GM12892 (cell line): ENCODE measurements around the gene KITLG.
"Not testable (repeated sequence)": the region's sequence is repeated elsewhere in the genome, so short reads cannot be mapped to it uniquely, and the experiment has no call there.

ENCODE experiments used
- DNase-seq: peaks from one replicate; pipeline ENCODE4 v3.0.0; 2011; ENCODE audit not compliant: insufficient read length
- FAIRE-seq: peaks from 2 replicates; lab custom pipeline; 2011; peaks lifted over from hg19 to GRCh38; lab: Jason Lieb, UNC
- POLR2A ChIP-seq: IDR thresholded peaks from 2 replicates; pipeline ENCODE4 v1.6.1; 2011; ENCODE audit warnings: low read depth, low read length, control low read depth
- POLR2AphosphoS5 ChIP-seq: IDR thresholded peaks from 2 replicates; pipeline ENCODE4 v1.6.1; 2011; ENCODE audit warnings: low read depth, low read length, control low read depth
- TAF1 ChIP-seq: IDR thresholded peaks from 2 replicates; pipeline ENCODE4 v1.6.1; 2011; ENCODE audit warnings: low read depth, mild to moderate bottlenecking, control low read depth, low read length, borderline replicate concordance

KITLG gene

DNA sequence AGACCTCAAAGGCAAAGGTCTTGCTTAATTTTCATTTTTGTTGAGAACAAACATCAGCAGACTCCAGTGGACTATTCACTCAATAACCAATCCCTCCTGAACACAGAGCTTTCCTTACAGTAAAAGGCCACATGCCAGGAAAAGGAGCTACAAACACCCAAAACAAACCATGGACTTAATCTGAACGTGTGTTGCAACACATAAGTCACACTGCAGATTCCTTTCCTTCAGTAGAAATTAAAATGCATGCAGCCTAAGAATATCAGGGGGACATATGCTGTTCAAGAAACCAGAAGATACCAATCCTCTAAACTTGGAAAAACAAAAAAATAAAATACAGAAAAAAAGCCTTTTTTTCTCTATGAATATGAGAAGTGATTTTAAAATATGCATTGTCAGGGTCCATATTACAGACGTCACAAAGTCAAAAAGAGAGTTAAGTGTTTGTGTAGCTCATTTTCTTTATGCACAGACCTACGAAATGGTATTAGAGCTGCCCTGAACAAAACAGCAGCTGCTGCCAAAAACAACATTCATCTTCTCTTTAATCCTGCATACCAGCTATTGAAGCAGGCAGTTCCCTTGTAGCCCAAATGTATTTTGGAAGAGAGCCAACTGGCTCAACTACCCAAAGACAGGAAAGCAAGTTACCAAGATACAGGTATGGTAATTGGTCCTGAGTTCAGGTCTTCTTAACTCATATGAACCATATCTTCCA lies 26.2 kb downstream of the KITLG start:
- TF ChIP-seq POLR2A (no peak), TAF1 (no peak), POLR2AphosphoS5 (no peak)
- no peak for DNase-seq
- FAIRE-seq, result no peak

DNA sequence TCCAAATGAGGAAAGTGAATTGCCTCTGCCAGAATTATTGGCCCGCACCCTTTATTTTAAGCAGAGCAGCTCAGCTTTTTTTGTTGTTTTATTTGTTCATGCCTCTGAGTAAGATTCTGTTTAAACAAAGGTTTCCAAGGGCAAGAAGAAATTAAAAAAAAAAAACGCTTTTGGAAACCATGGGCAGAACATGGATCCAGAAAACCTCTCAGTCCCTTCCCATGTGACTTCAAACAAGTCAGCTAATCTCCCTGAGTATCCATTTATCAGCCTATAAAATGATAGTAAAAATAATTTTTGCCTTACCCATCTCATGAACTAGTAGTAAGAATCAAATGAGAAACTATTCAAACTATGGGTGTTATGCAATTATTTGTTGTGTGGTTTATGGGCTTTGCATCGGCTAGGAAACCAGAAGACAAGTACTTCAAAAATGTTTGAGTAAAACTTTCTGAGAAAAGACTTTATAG lies 27.6 kb downstream of the KITLG start:
- FAIRE-seq, result no peak
- no peak for DNase-seq
- no peak for TF ChIP-seq POLR2AphosphoS5
- no peak for TF ChIP-seq POLR2A
- TF ChIP-seq TAF1, result no peak

DNA sequence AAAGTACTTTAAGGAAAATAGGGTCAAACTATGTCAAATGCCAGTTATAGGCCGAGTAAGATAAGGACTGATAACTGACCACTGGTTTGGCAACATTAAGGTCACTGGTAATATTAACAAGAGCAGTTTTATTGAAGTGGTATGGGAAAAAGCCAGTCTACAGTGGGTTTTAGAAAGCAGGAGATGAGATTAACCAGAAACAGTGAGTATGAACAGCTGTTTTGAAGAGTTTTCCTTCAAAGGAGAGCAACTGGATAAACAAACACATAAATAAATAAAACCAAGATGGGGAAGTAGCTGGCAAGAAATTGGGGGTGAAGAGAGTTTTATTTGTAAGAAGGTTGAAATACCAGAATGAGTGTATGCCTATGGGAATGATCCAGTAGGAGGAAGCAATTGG lies 30.3 kb downstream of the KITLG start:
- no peak for TF ChIP-seq POLR2A
- no peak for TF ChIP-seq TAF1
- no peak for TF ChIP-seq POLR2AphosphoS5
- FAIRE-seq (no peak), DNase-seq (no peak)

DNA sequence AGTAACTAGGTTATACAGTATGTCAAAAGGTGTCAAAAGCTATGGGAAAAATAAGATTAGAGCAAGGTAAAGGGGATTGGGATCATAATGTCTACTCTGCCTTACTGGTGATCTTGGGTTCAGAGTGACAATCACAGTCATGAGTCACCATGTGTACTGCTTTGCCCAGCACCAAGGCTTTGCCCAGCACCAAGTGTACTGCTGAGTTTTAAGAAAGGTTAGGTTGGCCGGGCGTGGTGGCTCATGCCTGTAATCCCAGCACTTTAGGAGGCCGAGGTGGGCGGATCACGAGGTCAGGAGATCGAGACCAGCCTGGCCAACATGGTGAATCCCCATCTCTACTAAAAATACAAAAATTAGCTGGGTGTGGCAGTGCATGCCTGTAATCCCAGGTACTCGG lies 32.3 kb downstream of the KITLG start:
- FAIRE-seq, DNase-seq: not testable (repeated sequence)

DNA sequence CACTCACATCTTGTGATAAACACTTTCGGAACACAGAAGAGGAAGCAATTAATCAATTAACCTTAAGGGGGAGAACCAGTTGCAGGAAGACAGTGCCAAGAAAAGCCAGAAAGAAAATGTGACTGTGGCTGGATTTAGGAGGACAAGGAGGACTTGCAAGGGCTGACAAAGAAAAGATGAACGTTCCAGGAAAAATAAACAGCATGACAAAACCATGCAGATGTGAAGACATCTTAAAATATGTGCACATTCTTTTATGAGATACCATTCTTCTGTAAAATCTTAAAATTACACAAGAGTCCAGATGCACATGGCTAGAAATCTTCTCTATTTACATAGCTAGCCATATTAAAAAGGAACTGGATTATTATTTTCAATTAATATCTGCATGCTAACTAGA lies 33.4 kb downstream of the KITLG start:
- TF ChIP-seq POLR2AphosphoS5 (no peak), TAF1 (no peak), POLR2A (no peak)
- DNase-seq, result no peak
- FAIRE-seq, result no peak

DNA sequence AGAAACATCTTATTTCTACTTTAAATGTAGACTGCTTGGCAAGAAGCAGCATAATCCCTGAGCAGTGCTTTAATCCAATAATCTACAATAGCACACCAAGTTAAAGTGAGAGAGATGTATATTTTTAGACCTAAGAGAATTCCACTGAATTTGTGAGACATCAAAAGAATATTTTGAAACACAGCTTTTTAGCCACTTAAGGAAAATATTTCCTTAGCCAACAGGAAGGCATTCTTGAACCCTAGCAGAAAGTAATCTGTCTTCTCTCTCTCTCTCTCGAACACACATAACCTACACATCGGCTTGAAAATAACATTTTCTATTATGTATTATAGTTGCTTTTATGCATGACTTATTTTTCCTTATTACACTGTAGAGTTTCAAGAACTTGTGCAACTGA lies 34.0 kb downstream of the KITLG start:
- TF ChIP-seq POLR2A, result no peak
- no peak for TF ChIP-seq TAF1
- TF ChIP-seq POLR2AphosphoS5, result no peak
- DNase-seq (no peak), FAIRE-seq (no peak)

DNA sequence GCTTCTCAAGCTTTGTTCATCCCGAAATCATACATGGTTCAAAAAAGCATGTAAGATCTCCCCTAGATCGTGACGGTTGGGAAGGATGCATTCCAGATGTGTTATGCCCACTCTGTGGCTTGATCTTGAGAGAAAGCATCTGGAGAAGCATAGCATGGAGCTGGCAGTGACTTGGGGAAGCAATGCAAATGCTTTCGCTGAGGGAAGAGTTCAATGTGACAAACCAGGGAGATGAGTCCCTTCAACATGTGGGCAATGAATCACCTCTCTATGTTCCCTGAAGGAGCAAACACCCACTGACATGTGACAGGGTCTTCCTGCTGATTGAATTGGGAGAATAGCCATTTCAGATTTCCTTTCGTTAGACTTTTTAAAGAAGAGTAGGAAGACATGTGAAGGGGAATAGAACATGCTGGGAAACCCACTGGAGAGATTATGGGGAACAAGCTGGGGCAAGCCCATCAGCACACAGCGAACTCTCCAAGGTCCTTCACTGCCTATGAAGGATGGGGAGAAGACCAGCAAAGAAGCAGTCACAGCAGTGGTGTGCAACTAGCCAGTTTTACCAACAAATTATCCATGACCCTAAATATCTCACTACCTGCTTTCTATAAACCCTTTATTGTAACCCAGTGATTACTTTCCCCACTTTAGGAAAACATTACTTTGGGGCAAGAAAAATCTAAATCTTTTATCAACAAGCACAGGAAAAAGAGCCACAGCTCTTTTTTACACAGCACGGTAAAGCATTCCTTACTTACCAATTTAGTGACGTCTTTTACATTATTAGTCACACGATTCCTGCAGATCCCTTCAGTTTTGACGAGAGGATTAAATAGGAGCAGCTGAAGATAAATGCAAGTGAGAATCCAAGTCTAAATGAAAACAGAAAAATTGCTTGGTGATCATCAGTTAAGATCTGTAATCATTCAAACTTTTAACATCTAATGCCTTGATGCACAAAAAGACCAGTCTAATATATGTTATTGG lies 35.0 kb downstream of the KITLG start:
- FAIRE-seq (no peak), DNase-seq (no peak)
- TF ChIP-seq POLR2AphosphoS5 (no peak), POLR2A (no peak), TAF1 (no peak)

DNA sequence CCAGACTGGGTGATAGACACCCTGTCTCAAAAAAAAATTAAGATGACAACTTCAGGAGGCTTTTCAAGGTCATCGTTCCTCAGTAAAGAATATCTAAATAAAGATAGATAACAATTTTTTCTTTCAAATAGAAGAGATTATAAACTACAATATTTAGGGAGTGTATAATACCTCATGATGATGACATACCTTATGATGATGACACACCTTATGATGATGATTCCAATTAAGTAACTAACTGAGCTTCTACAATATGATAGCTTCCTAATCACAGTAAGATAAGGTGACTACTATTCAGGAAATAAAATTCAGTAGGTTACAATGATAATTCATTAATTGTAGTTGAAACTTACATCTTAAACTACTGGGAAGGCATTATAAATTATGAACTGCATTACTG lies 40.4 kb downstream of the KITLG start:
- DNase-seq (no peak), FAIRE-seq (no peak)
- no peak for TF ChIP-seq POLR2AphosphoS5
- no peak for TF ChIP-seq POLR2A
- TF ChIP-seq TAF1, result no peak

DNA sequence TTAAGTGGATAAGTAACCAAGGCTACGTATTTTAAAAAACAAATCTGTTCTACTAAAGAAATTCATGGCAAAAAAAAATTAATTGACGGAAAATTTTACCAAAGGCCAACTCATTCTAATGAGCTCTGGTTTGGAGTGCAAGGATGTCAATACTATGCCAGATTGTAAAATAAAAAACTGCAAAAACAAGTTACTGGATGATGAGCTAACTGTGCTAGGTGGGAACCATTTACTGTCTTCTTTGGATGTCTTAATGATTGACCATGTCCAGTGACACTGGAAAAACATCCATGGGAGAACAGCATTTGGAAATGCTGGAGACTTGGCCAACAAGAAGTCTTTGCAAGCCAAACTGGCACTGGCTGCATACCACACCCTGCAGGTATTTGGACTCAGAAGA lies 41.6 kb downstream of the KITLG start:
- FAIRE-seq (no peak), DNase-seq (no peak)
- no peak for TF ChIP-seq TAF1
- TF ChIP-seq POLR2AphosphoS5, result no peak
- no peak for TF ChIP-seq POLR2A

DNA sequence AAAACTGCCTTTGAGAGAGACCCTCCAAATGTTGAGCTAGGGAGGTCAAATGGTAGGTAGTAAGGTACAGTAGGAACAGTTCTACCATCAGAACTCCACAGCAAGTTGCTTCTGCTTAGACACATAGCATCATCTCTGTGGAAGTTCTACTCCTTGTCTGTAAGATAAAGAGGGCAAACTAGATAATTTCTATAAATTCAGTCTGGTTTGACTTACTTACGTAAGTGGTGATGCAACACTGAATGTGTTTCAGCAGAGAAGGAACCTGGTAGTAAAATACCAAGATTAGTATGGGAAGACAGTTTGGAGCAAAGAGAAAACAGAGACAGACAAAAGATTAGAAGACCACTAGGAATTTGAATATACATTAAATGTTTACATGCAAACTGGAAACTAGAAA lies 42.0 kb downstream of the KITLG start:
- no peak for FAIRE-seq
- DNase-seq, result no peak
- TF ChIP-seq POLR2AphosphoS5 (no peak), POLR2A (no peak), TAF1 (no peak)

DNA sequence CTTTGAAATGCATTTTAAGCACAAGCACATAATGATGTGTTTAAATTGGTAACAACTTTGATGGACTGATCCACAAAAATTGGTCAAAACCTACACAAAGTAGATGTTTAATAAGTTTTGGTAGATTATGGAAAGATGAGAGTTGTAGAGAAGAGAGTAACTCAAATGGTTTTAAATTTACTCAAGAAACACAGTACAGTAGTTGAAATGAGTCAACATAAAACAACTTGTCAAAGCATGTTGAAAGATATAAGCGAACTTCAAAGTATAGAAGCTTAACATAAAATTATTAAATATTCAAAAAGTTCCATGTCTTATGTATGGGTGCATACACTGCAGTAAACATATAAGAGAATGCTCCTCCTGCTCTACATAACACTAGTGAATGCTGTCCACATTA lies 49.4 kb downstream of the KITLG start:
- TF ChIP-seq POLR2AphosphoS5 (no peak), TAF1 (no peak), POLR2A (no peak)
- FAIRE-seq (no peak), DNase-seq (no peak)
